Thyroid gland (tissue), 4 donors: Measurements from ENCODE around the gene GRM7. TPM values are rescaled to one million over a fixed set of nuclear protein-coding genes. Genes with fewer than 3 reads are reported as not detected.

Experiments
- DNase-seq, 2 donors: peaks; one replicate each; pipeline ENCODE4 v3.0.0-alpha.2; 2019
- H3K27ac ChIP-seq, 3 donors: fragments of 200-600 bp; sonication (generic); 1 replicate in 2 of 3; 2 replicates in 1 of 3; pipeline ENCODE4 v1.5.1; 2016 to 2019; ENCODE audit warnings: mild to moderate bottlenecking in 1 of 3, moderate library complexity in 1 of 3
- H3K27me3 ChIP-seq: fragments of 200-600 bp; sonication (generic); one replicate; pipeline ENCODE4 v1.5.1; 2019
- H3K36me3 ChIP-seq, 2 donors: fragments of 200-600 bp; sonication (generic); one replicate each; pipeline ENCODE4 v1.5.1; 2016 to 2019
- H3K4me1 ChIP-seq, 2 donors: fragments of 200-600 bp; sonication (generic); one replicate each; pipeline ENCODE4 v1.5.1; 2017 to 2019
- H3K4me3 ChIP-seq, 3 donors: fragments of 200-600 bp; sonication (generic); replicated peaks in 1 of 3; 1 replicate in 2 of 3; 2 replicates in 1 of 3; pipeline ENCODE4 v1.5.1; 2016; ENCODE audit warnings: mild to moderate bottlenecking in 1 of 3
- H3K9me3 ChIP-seq: fragments of 200-600 bp; sonication (generic); one replicate; pipeline ENCODE4 v1.5.1; 2017
- CTCF ChIP-seq, 6 experiments: fragments of 200-600 bp in 3 of 6; fragments of 450-650 bp in 3 of 6; sonication (generic) in 3 of 6; IDR thresholded peaks; one replicate each; pipeline ENCODE4 v1.5.1; 2016 to 2019; ENCODE audit warnings: antibody characterized with exemption in 6 of 6, mild to moderate bottlenecking in 2 of 6, inconsistent platforms in 1 of 6, moderate library complexity in 1 of 6
- POLR2A ChIP-seq, 2 donors: fragments of 450-650 bp; IDR thresholded peaks; one replicate each; pipeline ENCODE4 v1.6.1; 2017; ENCODE audit warnings: antibody characterized with exemption in 2 of 2, mild to moderate bottlenecking in 2 of 2, moderate library complexity in 1 of 2
- WGBS, 2 donors: methylation state at CpG; one replicate each; pipeline ENCODE4 v1.1.5; 2017; 5-methylcytosine and 5-hydroxymethylcytosine counted together
- intact Hi-C: fragments of 100-400 bp; cut with DNase I; formaldehyde crosslinking; loops from one replicate; pipeline ENCODE4 v1.15.1; 2023
- total RNA-seq, 4 donors: library from RNA; depleted of rRNA; stranded (reverse); fragments of >200 nt; gene quantifications; one replicate each; pipeline ENCODE4 v1.2.3, GENCODE V29; 2016

The GRM7 gene
- total RNA-seq, 4 donors from 2014 or later: 0.11 to 0.81 (median 0.60) TPM

DNA sequence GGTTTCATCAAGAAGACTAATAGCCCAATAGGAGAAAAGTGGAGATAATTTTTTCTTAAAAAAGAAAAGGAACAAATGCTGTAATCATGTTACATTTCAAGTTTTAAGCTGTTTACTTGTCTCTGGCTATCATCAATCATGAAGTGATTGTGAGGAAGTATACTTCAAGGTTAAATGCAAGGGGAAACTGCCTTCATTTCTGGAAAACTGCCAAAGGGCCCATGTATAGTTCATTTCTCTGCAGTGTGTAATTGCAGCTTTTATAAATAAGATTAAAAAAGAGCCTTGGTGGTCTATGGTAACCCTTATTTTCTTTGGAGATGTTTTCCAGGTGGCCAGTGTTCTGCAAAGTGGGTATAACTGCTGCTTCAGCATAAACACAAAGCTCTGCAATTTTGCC is 101.9 kb downstream of the GRM7 start:
- Histone ChIP-seq H3K4me1 (no peaks in the 10 kb centered on the region), H3K4me3 (no peak overlapping the region), H3K27ac (no peak overlapping the region), H3K36me3 (no peaks in the 10 kb centered on the region), H3K9me3 (no peaks in the 10 kb centered on the region), H3K27me3 (no peaks in the 10 kb centered on the region)
- intact Hi-C loops: no loop called here
- DNase-seq: no peak
- TF ChIP-seq POLR2A (IDR thresholded peaks at IDR 0.05): no peak
- TF ChIP-seq CTCF (IDR thresholded peaks at IDR 0.05): no peak

DNA sequence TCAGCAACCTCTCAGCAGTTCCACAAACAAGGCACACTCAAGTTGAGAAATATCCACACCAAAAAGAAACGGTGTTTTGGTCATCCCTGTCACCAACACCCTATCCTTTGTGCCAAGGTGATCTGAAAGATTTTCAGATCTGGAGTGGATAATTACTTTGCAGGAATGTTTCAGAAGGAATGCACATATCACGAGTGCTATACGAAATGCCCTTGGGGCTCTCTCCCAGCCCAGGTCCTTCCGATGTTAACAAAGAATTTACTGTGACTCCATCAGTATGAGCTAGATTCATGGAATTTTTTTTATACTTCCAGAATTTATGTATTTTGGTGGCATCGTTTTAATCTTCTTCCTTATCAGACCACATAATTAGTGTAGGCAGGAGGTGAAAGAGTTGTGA is 105.0 kb downstream of the GRM7 start:
- no peaks in the 10 kb centered on the region for H3K27me3 ChIP-seq
- WGBS, 2 donors: 71 to 86% methylated on average over 5 of the region's 5 CpGs

DNA sequence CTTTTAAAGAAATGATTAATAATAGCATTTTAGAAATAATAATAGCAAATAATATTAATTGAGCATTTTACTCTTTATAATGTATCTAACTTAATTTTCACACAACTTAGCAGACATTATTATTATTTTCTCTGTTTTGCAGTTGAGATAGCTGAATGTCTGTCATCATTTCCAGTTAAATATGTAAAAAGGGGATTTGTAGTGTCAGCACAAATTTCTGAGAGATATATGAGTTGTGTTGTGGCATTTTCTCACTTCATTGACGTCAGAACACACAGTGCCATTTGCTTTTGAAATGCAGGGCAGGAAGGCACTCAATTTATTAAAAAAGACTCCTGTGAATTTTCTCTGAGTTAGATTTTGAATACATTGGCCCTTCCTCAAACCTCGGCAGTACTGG is 111.0 kb downstream of the GRM7 start:
- no peak for DNase-seq
- no peak for TF ChIP-seq POLR2A (IDR thresholded peaks at IDR 0.05)
- no peak for TF ChIP-seq CTCF (IDR thresholded peaks at IDR 0.05)
- H3K4me1 ChIP-seq: no peaks in the 10 kb centered on the region
- WGBS, 2 donors: 83 to 91% methylated on average over 2 of the region's 2 CpGs
- H3K4me3 ChIP-seq: no peak overlapping the region
- intact Hi-C loops: no loop called here
- H3K27ac ChIP-seq: no peak overlapping the region
- no peaks in the 10 kb centered on the region for H3K9me3 ChIP-seq
- no peaks in the 10 kb centered on the region for H3K27me3 ChIP-seq
- no peaks in the 10 kb centered on the region for H3K36me3 ChIP-seq

More for the DNA sequence above, 105.0 kb downstream of the GRM7 start:
- intact Hi-C loops: no loop called here
- no peak overlapping the region for H3K27ac ChIP-seq
- TF ChIP-seq CTCF (IDR thresholded peaks at IDR 0.05): no peak
- no peak for TF ChIP-seq POLR2A (IDR thresholded peaks at IDR 0.05)
- no peak for DNase-seq
- H3K4me1 ChIP-seq: no peaks in the 10 kb centered on the region
- no peaks in the 10 kb centered on the region for H3K9me3 ChIP-seq
- H3K4me3 ChIP-seq: no peak overlapping the region
- H3K36me3 ChIP-seq: no peaks in the 10 kb centered on the region

- Histone ChIP-seq H3K4me3 (no peak overlapping the region), H3K9me3 (no peaks in the 10 kb centered on the region), H3K27me3 (no peaks in the 10 kb centered on the region), H3K36me3 (no peaks in the 10 kb centered on the region), H3K4me1 (no peaks in the 10 kb centered on the region), H3K27ac (no peak overlapping the region)
- intact Hi-C loops: no loop called here
- TF ChIP-seq CTCF (IDR thresholded peaks at IDR 0.05): no peak
- WGBS, 2 donors: 91 to 93% methylated on average over 7 of the region's 7 CpGs
- no peak for DNase-seq
These were observed 124.9 kb downstream of the GRM7 start for GRCh38 chr3:6985848-6986247.

- TF ChIP-seq CTCF (IDR thresholded peaks at IDR 0.05) (no peak), POLR2A (IDR thresholded peaks at IDR 0.05) (no peak)
- no peak overlapping the region for H3K4me3 ChIP-seq
- H3K27me3 ChIP-seq: no peaks in the 10 kb centered on the region
- intact Hi-C loops: no loop called here
- WGBS, 2 donors: 70 to 75% methylated on average over 4 of the region's 4 CpGs
- H3K9me3 ChIP-seq: no peaks in the 10 kb centered on the region
- no peaks in the 10 kb centered on the region for H3K4me1 ChIP-seq
- H3K36me3 ChIP-seq: no peaks in the 10 kb centered on the region
- no peak overlapping the region for H3K27ac ChIP-seq
- DNase-seq: no peak
These were observed 128.8 kb downstream of the GRM7 start for GRCh38 chr3:6989608-6990291.
